ENCODE data around the gene TMEM170B.

TMEM170B gene

GRCh38 chr6:11532097-11532496 is 5.5 kb upstream of the TMEM170B start:
- no peak overlapping the region for H3K4me3 ChIP-seq (ENCODE audit: low read depth, low read length)
- TF ChIP-seq CTCF (IDR thresholded peaks at IDR 0.05; ENCODE audit: borderline replicate concordance, insufficient read depth, low read depth, low read length): no peak

- no peak overlapping the region for H3K4me3 ChIP-seq (ENCODE audit: low read depth, low read length)
- no peak for TF ChIP-seq CTCF (IDR thresholded peaks at IDR 0.05; ENCODE audit: borderline replicate concordance, insufficient read depth, low read depth, low read length)
Observed at GRCh38 chr6:11534561-11534960, 3.0 kb upstream of the TMEM170B start.

- no peak overlapping the region for H3K4me3 ChIP-seq (ENCODE audit: low read depth, low read length)
- no peak for TF ChIP-seq CTCF (IDR thresholded peaks at IDR 0.05; ENCODE audit: borderline replicate concordance, insufficient read depth, low read depth, low read length)
Observed at GRCh38 chr6:11535801-11536230, 1.7 kb upstream of the TMEM170B start.

- no peak for TF ChIP-seq CTCF (IDR thresholded peaks at IDR 0.05; ENCODE audit: borderline replicate concordance, insufficient read depth, low read depth, low read length)
- H3K4me3 ChIP-seq (ENCODE audit: low read depth, low read length): peak overlapping the region; percentile 46
Observed at GRCh38 chr6:11536795-11537194, 754 bp upstream of the TMEM170B start.

- peak overlapping the region; percentile 78 for H3K4me3 ChIP-seq (ENCODE audit: low read depth, low read length)
- no peak for TF ChIP-seq CTCF (IDR thresholded peaks at IDR 0.05; ENCODE audit: borderline replicate concordance, insufficient read depth, low read depth, low read length)
Observed at GRCh38 chr6:11538052-11538818, 686 bp downstream of the TMEM170B start.

- H3K4me3 ChIP-seq (ENCODE audit: low read depth, low read length): peak overlapping the region; percentile 78
- TF ChIP-seq CTCF (IDR thresholded peaks at IDR 0.05; ENCODE audit: borderline replicate concordance, insufficient read depth, low read depth, low read length): no peak
Observed at GRCh38 chr6:11538819-11539468, 1.4 kb downstream of the TMEM170B start.

GRCh38 chr6:11542863-11543262 is 5.3 kb downstream of the TMEM170B start:
- no peak for TF ChIP-seq CTCF (IDR thresholded peaks at IDR 0.05; ENCODE audit: borderline replicate concordance, insufficient read depth, low read depth, low read length)
- H3K4me3 ChIP-seq (ENCODE audit: low read depth, low read length): no peak overlapping the region
